Right ventricle myocardium inferior (tissue), 1 donor: Measurements from ENCODE around the gene SQSTM1. TPM values are rescaled to one million over a fixed set of nuclear protein-coding genes. Genes with fewer than 3 reads are reported as not detected.

Experiments
- ATAC-seq: fragments of 200-7000 bp; cut with Tn5 transposase; one replicate; pipeline ENCODE4 v1.9.1; 2020; ENCODE audit warnings: mild to moderate bottlenecking, moderate library complexity
- DNase-seq: peaks from one replicate; pipeline ENCODE4 v3.0.0; 2021; ENCODE audit errors: missing footprints
- intact Hi-C: fragments of 100-400 bp; cut with DNase I; formaldehyde crosslinking; loops from one replicate; pipeline ENCODE4 v1.11.0; 2022
- total RNA-seq: library from RNA; stranded (reverse); fragmentation: NEBNext Ultra II Directional; extraction: Animal tissue kit (Norgen Biotek cat#: 25700); gene quantifications from one replicate; pipeline ENCODE4 v1.2.1, GENCODE V29; 2021
- donor health status: DM: no; HTN: yes; CAD: no; lungs with severe emphysema.

SQSTM1 gene
- total RNA-seq, 1 donor from 2014 or later, result 407 TPM

GRCh38 chr5:179802950-179803562 lies 17.6 kb upstream of the SQSTM1 start:
- intact Hi-C loops, result no loop called here
- ATAC-seq, result no peak
- peak; percentile 45 for DNase-seq

GRCh38 chr5:179803651-179804554 lies 16.8 kb upstream of the SQSTM1 start:
- no peak for ATAC-seq
- intact Hi-C loops, result no loop called here
- peak; percentile 73 for DNase-seq

GRCh38 chr5:179804555-179804947 lies 16.2 kb upstream of the SQSTM1 start:
- no peak for DNase-seq
- no peak for ATAC-seq
- intact Hi-C loops, result no loop called here

- intact Hi-C loops, result loop anchor here (5.0 kb wide), 1 partner anchor 102 kb away; the partner anchor contains the start of gene TBC1D9B
- ATAC-seq (no peak), DNase-seq (peak; percentile 30)
Observed at GRCh38 chr5:179805070-179805528, 15.6 kb upstream of the SQSTM1 start.

GRCh38 chr5:179805529-179806249 lies 15.0 kb upstream of the SQSTM1 start:
- ATAC-seq (peak; percentile 42), DNase-seq (peak; percentile 73)
- intact Hi-C loops, result loop anchor here (2.0 to 5.0 kb wide), 2 partner anchors 15 to 102 kb away; partner anchors contain the start of genes SQSTM1 and TBC1D9B

- intact Hi-C loops, result loop anchor here (2.0 to 5.0 kb wide), 2 partner anchors 14 to 101 kb away; partner anchors contain the start of genes SQSTM1 and TBC1D9B
- peak; percentile 93 for ATAC-seq
- DNase-seq, result peak; percentile 90
Observed at GRCh38 chr5:179806250-179807048, 14.3 kb upstream of the SQSTM1 start, which contains the start of gene MGAT4B. TSS of gene MGAT4B (minus strand) at chr5:179806866. CDS start at chr5:179806583, 283 bp downstream.

- intact Hi-C loops, result no loop called here
- peak; percentile 31 for DNase-seq
- no peak for ATAC-seq
Observed at GRCh38 chr5:179812135-179812825, 8.4 kb upstream of the SQSTM1 start.

- ATAC-seq (no peak), DNase-seq (no peak)
- intact Hi-C loops, result no loop called here
Observed at GRCh38 chr5:179812997-179813607, 7.6 kb upstream of the SQSTM1 start.

- intact Hi-C loops, result no loop called here
- ATAC-seq, result no peak
Observed at GRCh38 chr5:179814090-179814489, 6.6 kb upstream of the SQSTM1 start.

GRCh38 chr5:179815491-179816249 lies 5.0 kb upstream of the SQSTM1 start:
- peak; percentile 33 for DNase-seq
- intact Hi-C loops, result no loop called here
- no peak for ATAC-seq

More at GRCh38 chr5:179814090-179814489, 6.6 kb upstream of the SQSTM1 start:
- no peak for DNase-seq

- intact Hi-C loops, result no loop called here
- ATAC-seq (no peak), DNase-seq (peak; percentile 56)
Observed at GRCh38 chr5:179816401-179816795, 4.3 kb upstream of the SQSTM1 start.

GRCh38 chr5:179816796-179817469 lies 3.8 kb upstream of the SQSTM1 start:
- intact Hi-C loops, result no loop called here
- peak; percentile 69 for DNase-seq
- no peak for ATAC-seq

GRCh38 chr5:179817470-179817840 lies 3.2 kb upstream of the SQSTM1 start:
- intact Hi-C loops, result no loop called here
- DNase-seq, result peak; percentile 50
- no peak for ATAC-seq

- DNase-seq, result peak; percentile 56
- intact Hi-C loops, result no loop called here
- ATAC-seq, result no peak
Observed at GRCh38 chr5:179817890-179818745, 2.6 kb upstream of the SQSTM1 start.

- peak; percentile 77 for ATAC-seq
- DNase-seq, result peak; percentile 96
- intact Hi-C loops, result no loop called here
Observed at GRCh38 chr5:179818746-179819295, 1.9 kb upstream of the SQSTM1 start.
